Kidney (tissue), 14 donors: ENCODE results near the gene GSTT2B. TPM values are rescaled to one million over a fixed set of nuclear protein-coding genes. Genes with fewer than 3 reads are reported as not detected.
"Not testable (repeated sequence)": the region's sequence is repeated elsewhere in the genome, so short reads cannot be mapped to it uniquely, and the experiment has no call there.

Source experiments
- DNase-seq, 5 donors: peaks; one replicate each; pipeline ENCODE4 v3.0.0-alpha.2; 2013 to 2020
- FAIRE-seq: peaks from 2 replicates; lab custom pipeline; 2012; peaks lifted over from hg19 to GRCh38; lab: Jason Lieb, UNC
- H3K27ac ChIP-seq, 2 donors: one replicate each; pipeline ENCODE4 v1.7.0; 2013; ENCODE audit warnings: low read depth in 2 of 2, low read length in 2 of 2, inconsistent platforms in 1 of 2
- H3K27me3 ChIP-seq: one replicate; pipeline ENCODE4 v1.7.1; 2013; ENCODE audit warnings: low read length, inconsistent platforms; ENCODE audit not compliant: control insufficient read depth, insufficient read depth
- H3K36me3 ChIP-seq, 3 donors: one replicate each; pipeline versions ENCODE4 v1.7.0 to v1.7.1; 2013; ENCODE audit warnings: low read length in 3 of 3, control low read depth in 1 of 3, inconsistent platforms in 1 of 3; ENCODE audit not compliant: insufficient read depth in 3 of 3, control insufficient read depth in 2 of 3
- H3K4me1 ChIP-seq, 3 donors: one replicate each; pipeline versions ENCODE4 v1.7.0 to v1.7.1; 2013; ENCODE audit warnings: low read length in 3 of 3, inconsistent platforms in 1 of 3, low read depth in 1 of 3; ENCODE audit not compliant: control insufficient read depth in 2 of 3, insufficient read depth in 2 of 3
- H3K4me3 ChIP-seq, 3 donors: one replicate each; pipeline versions ENCODE4 v1.7.0 to v1.8.1; 2013; ENCODE audit warnings: low read length in 3 of 3, control low read depth in 1 of 3, inconsistent platforms in 1 of 3
- H3K9ac ChIP-seq, 3 donors: one replicate each; pipeline versions ENCODE4 v1.7.0 to v1.7.1; 2013; ENCODE audit warnings: low read length in 3 of 3, control low read depth in 1 of 3, inconsistent platforms in 1 of 3
- H3K9me3 ChIP-seq, 3 donors: one replicate each; pipeline versions ENCODE4 v1.7.0 to v1.7.1; 2013; ENCODE audit warnings: low read length in 3 of 3, control low read depth in 1 of 3, inconsistent platforms in 1 of 3; ENCODE audit not compliant: control insufficient read depth in 2 of 3, insufficient read depth in 1 of 3
- intact Hi-C: fragments of 100-400 bp; cut with DNase I; formaldehyde crosslinking; loops from one replicate; pipeline ENCODE4 v1.11.1; 2022
- polyA plus RNA-seq: library from polyadenylated mRNA; stranded (reverse); fragments of 350-450 nt; fragmentation: Illumina TruSeq; extraction: RNeasy Lipid Tissue Mini Kit (QIAGEN cat#74804); gene quantifications from one replicate; pipeline ENCODE4 v1.2.3, GENCODE V29; 2014; ENCODE audit warnings: low read depth, low replicate concordance; ENCODE audit not compliant: insufficient read depth
- total RNA-seq: library from RNA; stranded (reverse); fragmentation: NEBNext Ultra II Directional; extraction: Animal tissue kit (Norgen Biotek cat#: 25700); gene quantifications from one replicate; pipeline ENCODE4 v1.2.1, GENCODE V29; 2021
- TF ChIP-seq, protein P1 (sequence below): IDR thresholded peaks from 3 replicates; pipeline ENCODE4 v1.5.1; 2012; ENCODE audit warnings: mild to moderate bottlenecking, moderate library complexity, borderline replicate concordance; ENCODE audit not compliant: insufficient read depth; ENCODE audit errors: extremely low read depth
- donor health status: control.
- donor health status: control.
- donor health status: control.
- donor health status: control.
- donor health status: control.
- donor health status: DM: yes; HTN: yes; CAD: no.
- donor health status: Normal renal cell carcinoma (clear cell type).

GSTT2B gene
- total and polyA plus RNA-seq, 2 donors from 2014 or later, result 10.8 to 20.6 TPM

- FAIRE-seq (no peak), DNase-seq (peak in 1 of 5 donors; percentile 37)
- Histone ChIP-seq H3K27ac (no peak overlapping the region), H3K9ac (no peak overlapping the region), H3K36me3 (peaks cover 0 to 14% (median 7%) of the 10 kb centered on the region in 3 donors), H3K4me1 (peaks cover 0 to 12% (median 0%) of the 10 kb centered on the region in 3 donors), H3K4me3 (no peak overlapping the region), H3K9me3 (no peaks in the 10 kb centered on the region), H3K27me3 (no peaks in the 10 kb centered on the region)
- TF ChIP-seq, protein P1, sequence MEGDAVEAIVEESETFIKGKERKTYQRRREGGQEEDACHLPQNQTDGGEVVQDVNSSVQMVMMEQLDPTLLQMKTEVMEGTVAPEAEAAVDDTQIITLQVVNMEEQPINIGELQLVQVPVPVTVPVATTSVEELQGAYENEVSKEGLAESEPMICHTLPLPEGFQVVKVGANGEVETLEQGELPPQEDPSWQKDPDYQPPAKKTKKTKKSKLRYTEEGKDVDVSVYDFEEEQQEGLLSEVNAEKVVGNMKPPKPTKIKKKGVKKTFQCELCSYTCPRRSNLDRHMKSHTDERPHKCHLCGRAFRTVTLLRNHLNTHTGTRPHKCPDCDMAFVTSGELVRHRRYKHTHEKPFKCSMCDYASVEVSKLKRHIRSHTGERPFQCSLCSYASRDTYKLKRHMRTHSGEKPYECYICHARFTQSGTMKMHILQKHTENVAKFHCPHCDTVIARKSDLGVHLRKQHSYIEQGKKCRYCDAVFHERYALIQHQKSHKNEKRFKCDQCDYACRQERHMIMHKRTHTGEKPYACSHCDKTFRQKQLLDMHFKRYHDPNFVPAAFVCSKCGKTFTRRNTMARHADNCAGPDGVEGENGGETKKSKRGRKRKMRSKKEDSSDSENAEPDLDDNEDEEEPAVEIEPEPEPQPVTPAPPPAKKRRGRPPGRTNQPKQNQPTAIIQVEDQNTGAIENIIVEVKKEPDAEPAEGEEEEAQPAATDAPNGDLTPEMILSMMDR, result no peak
- intact Hi-C loops, result no loop called here
These were observed 10.0 kb upstream of the GSTT2B start for GRCh38 chr22:23970816-23971486.

- Histone ChIP-seq H3K4me1 (peaks cover 0 to 12% (median 0%) of the 10 kb centered on the region in 3 donors), H3K9me3 (no peaks in the 10 kb centered on the region), H3K4me3 (no peak overlapping the region), H3K27ac (no peak overlapping the region), H3K9ac (no peak overlapping the region), H3K27me3 (no peaks in the 10 kb centered on the region), H3K36me3 (peaks cover 0 to 14% (median 7%) of the 10 kb centered on the region in 3 donors)
- TF ChIP-seq, protein P1, result no peak
- intact Hi-C loops, result no loop called here
- no peak for DNase-seq
- FAIRE-seq, result no peak
These were observed 9.2 kb upstream of the GSTT2B start for GRCh38 chr22:23970201-23970641.

GRCh38 chr22:23969071-23969470 is 8.1 kb upstream of the GSTT2B start:
- intact Hi-C loops, result no loop called here
- TF ChIP-seq, protein P1, result no peak
- no peaks in the 10 kb centered on the region for H3K9me3 ChIP-seq
- FAIRE-seq (no peak), DNase-seq (peak in 1 of 5 donors; percentile 29)
- H3K4me3 ChIP-seq, result no peak overlapping the region
- peaks cover 0 to 14% (median 7%) of the 10 kb centered on the region in 3 donors for H3K36me3 ChIP-seq
- peaks cover 0 to 12% (median 0%) of the 10 kb centered on the region in 3 donors for H3K4me1 ChIP-seq
- no peak overlapping the region for H3K9ac ChIP-seq
- H3K27ac ChIP-seq, result no peak overlapping the region
- H3K27me3 ChIP-seq, result no peaks in the 10 kb centered on the region

DNA sequence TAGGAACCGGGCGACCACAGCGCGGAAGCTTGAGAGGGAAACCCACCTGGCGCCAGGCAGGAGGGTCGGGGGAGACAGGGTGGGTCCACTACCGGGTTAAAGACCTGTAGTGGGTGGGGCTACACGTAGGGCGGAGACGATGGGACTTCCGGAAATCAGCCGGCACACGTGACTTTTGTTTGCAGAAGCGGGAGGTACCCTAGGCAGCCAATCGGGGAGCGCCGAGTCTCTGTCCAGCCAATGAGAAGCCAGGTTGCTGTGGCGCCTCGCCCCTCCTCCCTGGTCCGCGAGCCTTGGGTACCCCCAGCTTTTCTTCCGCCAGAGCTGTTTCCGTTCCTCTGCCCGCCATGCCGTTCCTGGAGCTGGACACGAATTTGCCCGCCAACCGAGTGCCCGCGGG is 5.6 kb upstream of the GSTT2B start, which contains the start of gene DDTL:
Gene DDTL, plus strand, starts transcription at position 321 of the 400 bp plus-strand sequence. Its CDS starts 27 bp downstream, at position 348.
- intact Hi-C loops, H3K4me3 ChIP-seq, H3K27me3 ChIP-seq, H3K9me3 ChIP-seq, H3K27ac ChIP-seq, H3K9ac ChIP-seq, DNase-seq: not testable (repeated sequence)
- H3K4me1 ChIP-seq, result peaks cover 0 to 12% (median 0%) of the 10 kb centered on the region in 3 donors
- FAIRE-seq, result peak; percentile 99
- peaks cover 0 to 12% (median 7%) of the 10 kb centered on the region in 3 donors for H3K36me3 ChIP-seq

- DNase-seq, H3K27me3 ChIP-seq: not testable (repeated sequence)
These were observed 5.1 kb upstream of the GSTT2B start for GRCh38 chr22:23966094-23966493.

More at GRCh38 chr22:23966094-23966493, 5.1 kb upstream of the GSTT2B start:
- intact Hi-C loops, H3K9ac ChIP-seq, H3K4me3 ChIP-seq, H3K27ac ChIP-seq, H3K9me3 ChIP-seq, FAIRE-seq: not testable (repeated sequence)
- H3K4me1 ChIP-seq, result peaks cover 0 to 12% (median 0%) of the 10 kb centered on the region in 3 donors
- H3K36me3 ChIP-seq, result peaks cover 0 to 10% (median 7%) of the 10 kb centered on the region in 3 donors
